ENCODE results near the gene LUM.

LUM gene, protein sequence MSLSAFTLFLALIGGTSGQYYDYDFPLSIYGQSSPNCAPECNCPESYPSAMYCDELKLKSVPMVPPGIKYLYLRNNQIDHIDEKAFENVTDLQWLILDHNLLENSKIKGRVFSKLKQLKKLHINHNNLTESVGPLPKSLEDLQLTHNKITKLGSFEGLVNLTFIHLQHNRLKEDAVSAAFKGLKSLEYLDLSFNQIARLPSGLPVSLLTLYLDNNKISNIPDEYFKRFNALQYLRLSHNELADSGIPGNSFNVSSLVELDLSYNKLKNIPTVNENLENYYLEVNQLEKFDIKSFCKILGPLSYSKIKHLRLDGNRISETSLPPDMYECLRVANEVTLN

DNA sequence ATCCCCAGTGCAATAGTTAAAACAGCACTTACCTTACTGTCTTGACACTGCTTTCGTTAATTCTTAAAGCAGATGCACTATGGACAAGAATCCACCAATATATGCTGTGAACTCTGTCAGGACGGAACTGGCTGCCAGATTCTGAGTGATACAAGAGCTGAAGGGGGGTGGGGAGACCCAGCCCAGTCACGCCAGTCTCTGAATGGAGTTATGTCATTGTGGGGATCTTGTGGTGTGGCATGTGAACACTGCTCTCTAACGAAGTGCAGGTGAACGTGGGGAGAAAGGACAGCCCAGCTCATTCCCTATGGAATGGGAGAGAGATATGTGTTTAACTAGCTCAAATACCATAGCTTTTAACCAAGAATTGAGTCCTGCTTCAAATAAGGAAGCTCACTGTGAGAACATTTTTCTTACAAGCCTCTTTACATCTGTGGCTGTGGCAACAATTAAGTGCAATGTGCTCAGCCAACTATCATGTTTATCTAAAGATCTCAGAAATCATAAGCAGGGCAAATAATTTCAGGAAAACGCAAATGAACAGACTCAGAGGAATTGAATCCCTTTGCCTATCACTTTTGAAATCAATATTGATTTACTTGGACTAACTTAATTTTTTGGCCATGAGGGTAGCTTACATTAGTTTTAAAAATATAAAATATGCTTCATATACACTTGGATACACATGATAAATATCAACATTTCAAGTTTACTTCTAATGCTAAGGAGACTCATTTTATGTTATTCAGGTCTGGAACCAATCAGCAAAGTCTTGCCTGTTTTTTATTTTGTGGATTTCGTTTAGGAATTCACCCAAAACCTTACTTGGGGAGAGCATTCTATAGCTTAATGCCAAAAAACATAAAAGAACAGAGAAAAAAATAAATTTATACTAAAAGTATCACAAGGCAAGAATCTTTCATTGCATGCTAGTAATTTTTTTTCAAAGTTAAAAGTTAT, at the start of gene LUM:
TSS of gene LUM (minus strand) at position 129 of the 960 bp plus-strand sequence. CDS start 2,515 bp downstream, outside the sequence.
- DNase-seq = no peak

DNA sequence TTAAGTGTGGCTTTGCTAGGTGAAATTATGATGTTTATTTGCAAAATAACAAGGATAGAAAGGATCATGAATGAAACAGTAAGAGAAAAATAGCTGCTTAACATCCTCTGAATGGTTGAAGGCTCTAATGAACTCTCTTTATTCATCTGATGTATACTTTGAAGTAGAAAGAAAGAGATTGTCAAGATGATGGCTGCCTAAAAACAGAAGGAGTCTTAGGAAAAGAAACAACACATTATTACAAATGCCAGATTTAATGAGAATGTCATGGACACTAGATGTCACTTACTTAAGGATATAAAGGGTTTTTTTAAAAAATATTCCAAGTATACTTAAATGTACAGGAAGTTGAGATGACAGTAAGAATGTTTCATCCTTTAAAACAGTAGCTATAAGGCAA, 49.7 kb upstream of the LUM start:
- no peak for DNase-seq

DNA sequence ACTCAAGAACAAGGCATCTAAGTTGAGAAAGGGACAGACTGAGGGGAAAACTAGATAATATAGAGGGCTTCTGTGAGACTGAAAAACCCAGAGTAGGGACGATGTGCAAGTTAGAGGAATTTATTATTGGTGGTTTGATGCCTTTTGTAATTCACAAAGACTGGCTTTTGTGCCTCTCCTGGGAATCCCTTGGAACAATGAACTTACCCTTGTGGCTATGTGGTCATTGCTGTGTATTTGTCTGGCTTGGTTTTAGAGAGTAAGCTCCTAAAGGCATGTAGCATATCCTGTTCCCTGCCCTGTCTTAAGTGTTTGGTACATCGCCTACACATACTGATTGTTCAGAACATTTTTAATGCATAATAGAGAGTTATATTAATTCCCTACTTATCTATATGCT, 44.7 kb upstream of the LUM start:
- DNase-seq = no peak

DNA sequence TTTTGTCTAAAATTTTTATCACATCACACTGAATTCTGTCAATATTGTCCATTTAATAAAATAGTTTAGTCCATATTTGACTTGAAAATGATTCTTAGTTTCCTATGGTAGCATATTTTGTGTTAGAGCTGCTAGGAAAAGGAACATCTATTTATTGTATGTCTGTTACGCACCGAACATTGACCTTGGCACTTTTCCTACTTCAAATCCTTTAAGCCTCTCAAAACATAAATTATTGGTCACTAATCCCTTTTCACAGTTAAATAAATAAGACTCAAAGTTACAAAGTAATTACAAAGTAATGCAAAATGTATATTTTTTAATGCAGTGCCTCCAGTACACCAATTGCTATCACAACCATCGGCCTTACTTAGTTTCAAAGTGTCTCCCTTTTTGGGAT, 42.8 kb upstream of the LUM start:
- DNase-seq = no peak

DNA sequence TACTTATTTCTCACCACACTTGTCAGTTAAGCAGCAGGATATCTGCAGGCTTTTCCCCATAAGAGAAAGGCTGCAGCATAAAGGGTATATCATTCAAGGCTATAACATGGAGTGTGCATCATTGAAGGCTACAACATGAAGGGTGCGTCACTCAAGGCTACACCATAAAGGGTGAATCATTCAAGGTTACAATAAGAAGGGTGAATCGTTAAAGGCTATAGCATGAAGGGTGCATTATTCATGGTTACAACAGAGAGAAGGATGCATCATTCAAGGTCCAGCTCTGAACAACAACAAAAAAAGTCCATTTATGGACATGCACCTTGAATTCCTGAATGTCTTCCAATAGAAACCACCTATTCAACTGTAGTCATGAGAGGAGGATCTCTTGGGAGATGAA, 32.8 kb upstream of the LUM start:
- DNase-seq = no peak

DNA sequence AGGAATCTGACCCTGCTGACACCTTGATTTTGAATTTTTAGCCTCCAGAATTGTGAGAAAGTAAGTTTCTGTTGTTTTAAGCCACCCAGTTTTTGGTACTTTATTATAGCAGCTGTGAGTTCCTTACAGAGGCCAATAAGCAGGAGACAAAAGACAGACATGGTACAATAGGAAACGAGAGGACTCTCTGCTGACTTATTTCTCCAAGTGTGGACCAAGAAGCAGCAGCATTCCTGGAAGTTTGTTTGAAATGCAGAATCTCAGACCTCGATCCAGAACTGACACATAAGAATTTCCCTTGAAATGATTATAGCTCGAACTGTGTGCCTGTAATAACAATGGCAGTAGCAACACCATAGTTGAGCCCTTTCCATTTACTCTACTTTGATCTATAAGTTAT, 31.9 kb upstream of the LUM start:
- no peak for DNase-seq

DNA sequence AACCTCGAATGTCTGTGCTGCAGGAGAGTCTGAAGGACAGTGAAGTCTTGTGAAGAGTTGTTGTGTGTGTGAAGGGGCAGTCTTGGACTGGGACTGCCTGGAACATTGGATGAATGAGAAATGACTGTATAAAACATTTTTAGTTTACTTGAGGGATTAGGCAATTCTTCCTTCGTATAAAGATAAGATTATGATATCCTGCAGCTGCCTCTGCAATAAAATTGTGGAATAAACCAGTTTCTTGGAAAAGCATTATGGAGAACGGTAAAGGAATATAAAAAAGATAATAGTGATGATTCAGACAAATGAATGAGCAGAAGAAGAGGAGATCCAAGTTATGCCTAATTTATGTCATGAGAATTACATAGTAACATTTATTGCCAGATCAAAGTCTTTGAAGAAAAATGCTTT, 30.9 kb upstream of the LUM start:
- no peak for DNase-seq

DNA sequence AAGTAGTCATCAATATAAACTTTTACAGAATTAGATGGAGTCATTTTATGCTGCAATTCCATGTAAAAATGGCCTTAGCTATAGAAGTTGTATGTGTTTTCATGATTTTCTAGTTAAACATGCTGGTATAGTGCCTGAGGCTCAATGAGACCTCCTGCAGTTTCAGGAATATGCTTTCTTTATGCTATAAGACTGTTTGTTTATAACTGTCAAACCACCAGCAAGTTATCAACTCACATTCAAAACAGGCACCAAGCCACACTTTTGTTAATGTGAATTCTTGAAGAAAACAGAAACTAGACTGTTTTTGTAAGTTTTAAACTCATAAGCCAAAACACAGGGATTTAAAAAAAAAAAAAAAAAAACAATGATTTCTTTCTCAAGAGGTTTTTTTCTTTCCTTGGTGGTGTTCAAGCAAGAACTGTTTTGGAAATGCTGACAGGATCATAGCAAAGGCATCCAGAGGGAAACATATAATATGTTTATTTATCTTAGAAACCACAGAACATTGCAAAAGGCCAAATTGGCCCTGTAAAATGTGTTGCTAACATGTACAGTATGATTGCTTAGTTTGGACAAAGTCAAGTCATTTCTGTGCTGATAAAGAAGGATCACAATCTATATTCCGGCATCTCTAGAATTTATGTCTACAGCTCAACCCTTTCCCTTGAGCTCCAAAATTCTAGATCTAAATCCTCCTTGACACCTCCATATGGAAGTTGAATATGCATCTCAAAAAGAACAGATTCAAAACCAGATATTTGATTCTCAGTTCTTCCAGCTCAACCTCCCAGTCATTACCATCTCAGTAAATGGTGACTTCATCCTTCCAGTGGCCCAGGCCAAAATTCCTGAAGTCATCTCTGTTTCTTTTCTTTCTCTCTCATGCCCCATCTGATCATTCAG, 29.0 kb upstream of the LUM start:
- DNase-seq = no peak

DNA sequence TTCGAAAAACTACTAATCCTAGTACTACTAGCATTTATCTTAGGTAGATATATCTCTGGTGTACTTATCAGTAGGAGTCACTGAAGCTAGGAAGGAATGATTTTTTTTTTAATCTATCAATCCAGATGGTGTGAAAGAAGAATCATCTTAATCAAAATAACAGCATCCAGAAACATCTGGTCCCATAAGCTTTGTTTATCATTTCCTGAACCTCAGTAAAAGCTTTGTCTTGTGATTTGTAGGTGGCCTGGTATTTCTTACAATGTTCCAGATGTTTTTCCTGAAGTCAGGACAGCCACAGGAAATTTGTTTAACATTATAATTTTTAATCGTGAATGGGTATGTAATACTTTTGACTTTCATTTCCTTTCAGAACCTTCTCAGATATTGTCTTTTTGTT, 28.0 kb upstream of the LUM start:
- DNase-seq = no peak

DNA sequence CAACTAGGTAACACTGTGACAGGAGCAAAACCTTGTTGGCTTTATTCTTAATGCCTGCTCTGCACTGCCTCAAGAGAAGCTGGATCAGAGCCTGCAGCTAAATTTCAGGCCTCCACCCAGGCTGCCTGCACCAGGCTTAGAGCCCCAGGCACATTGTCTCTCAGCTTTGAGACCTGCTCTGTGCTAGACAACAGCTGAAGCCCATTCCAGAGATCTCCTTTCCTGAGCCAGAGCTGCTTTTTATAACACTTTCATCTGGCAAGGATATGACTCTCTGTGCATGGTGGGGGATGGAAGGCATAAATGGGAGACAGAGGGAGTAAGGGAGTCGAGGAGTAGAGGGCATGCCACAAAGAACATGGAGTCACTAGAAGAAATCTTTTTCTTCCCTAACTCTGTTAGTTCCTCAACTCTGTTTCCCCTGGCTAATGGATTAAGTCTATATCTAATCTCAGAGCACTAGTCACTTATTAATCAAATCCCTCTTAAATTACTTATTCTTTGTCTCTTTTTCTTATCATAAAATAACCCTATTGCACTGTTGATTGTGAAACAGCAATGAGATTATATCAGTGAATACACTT, 27.1 kb upstream of the LUM start:
- DNase-seq = no peak

DNA sequence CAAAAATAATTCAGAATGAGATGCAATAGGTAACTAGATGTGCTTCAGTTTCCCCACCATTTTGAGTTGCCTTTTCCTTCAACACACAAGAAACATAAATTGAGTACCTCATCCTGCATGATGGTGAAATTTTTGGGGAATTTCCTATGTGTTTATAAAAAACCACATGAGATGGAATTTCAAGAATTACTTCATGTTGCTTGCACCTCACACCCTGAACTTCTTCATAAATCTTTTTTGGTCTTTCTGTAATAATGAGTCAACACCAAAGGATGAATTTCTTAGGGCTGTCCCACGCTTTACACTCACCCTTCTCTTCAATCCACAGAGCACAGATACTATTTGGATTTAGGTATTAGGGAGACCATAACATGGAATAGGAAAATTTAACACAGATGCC, 22.6 kb upstream of the LUM start:
- no peak for DNase-seq

DNA sequence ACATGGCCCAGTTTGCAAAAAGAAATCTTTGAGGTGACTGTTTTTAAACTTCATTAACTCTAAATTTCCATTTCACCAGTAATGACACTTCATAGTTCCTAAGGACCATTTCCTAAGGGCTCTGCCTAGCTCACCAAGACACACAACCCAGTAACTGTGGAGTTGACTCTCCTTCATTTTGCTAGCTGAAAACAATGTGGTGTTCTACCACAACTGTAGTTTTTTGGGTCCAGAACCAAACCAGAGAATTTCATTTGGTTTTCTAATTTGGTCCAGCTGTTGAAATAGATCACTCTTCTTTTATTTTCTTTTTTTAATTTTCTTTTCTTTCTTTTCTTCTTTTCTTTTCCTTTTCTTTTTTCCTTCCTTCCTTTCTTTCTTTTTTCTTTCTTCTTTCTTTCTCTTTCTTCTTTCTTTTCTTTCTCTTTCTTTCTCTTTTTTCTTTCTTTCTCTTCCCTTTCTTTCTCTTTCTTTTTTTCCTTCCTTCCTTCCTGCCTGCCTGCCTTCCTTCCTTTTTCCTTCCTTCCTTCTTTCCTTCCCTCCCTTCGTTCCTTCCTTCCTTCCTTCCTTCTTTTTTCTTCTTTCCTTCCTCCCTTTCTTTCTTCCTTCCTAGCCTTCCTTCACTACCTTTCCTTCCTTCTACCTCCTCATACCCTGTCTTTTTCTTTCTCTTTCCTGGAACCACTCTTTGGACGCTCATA, 18.5 kb upstream of the LUM start:
- DNase-seq = no peak

DNA sequence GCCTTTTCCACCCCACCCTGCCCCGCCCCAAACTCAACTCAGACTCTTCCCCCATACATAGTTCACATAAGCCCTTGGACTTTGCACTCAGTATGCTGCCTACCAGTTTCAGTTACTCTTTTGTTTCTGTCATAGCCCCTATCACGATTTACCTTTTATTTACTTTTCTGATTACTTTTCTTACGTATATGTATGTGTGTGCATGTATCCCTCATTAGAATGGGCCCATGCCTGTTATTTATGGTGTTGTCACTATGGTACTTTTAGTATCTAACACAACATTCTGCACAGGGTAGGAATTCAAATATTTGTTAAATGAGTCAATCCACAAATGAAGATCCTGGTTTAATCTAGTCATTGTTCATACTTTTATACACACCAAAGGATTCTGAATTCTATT, 16.5 kb upstream of the LUM start:
- no peak for DNase-seq

DNA sequence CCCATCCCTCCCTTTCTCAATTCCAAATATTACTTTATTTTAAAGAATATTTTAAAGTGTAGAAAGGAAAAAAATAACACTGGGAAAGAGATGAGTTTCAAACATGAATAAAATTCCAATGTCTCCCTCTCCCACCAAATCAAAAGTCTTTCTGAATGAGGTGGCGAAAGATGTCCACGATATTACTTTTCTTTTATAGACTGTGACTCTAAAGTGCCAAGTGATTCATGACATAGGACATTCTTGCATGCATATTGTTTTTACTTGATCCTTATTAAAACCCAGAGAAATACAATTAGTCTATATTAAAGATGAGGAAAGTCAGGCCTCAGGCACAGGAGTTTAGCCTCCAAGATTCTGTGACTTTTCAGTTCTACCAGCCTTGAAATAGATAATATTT, 16.0 kb upstream of the LUM start:
- no peak for DNase-seq

DNA sequence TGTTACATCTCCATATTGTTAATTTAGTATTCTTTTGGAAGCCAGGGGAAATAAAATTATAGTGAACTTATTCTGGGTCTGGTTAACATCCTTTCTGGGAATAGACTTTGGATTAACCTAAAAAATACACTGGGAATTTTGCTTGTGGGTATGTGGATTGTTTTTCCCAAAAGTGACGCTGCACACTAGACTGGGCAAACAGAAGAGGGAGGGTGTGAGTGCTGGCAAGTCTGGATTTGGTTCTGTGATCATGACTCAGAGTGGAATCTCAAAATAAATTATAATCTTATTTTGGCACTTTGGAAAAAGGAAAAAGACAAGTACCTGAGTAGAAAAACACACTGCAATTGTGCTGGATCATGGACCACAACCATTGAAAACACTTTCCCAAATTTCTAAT, 15.2 kb upstream of the LUM start:
- DNase-seq = no peak

DNA sequence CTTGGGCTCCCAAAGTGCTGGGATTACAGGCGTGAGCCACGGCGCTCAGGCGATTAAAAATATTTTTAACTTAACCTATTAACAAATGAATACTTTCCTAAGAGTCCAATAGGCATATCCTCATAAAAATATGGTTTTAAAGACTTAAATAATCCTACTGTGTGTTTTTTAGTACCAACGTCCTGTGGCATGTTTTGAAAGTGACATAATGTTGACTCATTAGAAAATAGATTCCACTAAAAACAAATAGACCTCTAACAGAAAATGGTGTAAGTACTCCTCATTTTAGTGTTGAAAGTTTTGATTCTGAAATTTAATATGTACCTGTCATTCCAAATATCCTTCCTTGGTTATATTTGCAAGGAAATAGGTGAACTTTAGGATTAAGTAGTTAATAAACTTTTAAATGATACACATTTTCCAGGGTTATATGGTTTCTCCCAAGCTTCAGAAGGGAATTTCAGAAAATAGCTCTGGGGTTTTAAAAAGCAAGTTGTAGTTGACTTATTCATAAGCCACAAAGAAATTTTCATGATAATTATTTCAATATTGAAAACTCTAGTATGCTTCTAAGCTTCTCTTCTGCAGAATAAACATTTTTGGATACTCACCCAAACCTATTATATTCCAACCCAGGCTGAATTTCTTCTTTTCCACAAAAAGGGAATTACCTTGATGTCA, 12.1 kb upstream of the LUM start:
- DNase-seq = no peak

DNA sequence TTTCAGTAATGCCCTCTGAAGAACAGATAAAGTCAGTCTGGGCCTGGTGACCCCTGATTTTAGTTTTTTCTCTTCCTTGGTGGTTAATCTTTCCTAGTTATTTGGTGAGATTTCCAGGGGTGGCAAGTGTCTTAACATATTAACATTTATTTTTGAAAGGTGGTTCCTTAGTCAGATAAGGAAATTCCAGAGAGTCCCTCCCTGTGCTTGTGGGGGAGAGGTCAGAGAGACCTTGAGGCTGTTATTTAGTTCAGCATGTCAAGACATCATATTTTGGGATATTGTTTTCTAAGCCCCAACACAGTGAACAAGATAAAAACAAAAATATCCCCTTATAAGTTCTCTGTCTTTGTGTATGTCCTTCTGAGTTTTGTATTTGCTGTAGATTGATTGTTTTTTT, 9.5 kb upstream of the LUM start:
- DNase-seq = no peak

DNA sequence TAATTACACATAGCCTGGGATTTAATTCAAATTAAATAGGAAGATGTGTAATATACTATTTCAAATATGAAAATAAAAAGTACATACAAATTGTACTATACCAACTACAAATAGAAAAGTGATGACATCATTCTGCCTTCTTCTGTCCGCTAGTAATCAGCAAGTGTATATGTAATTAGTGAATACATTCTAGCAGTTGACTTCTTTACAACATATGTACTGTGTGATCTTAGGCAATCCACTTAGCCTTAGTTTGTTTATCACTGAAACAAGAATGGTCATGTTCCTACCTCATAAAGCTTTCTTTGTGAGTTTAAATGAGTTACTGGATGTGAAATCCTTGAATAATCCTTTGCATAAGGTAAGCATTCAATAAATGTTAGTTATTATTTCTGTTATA, 7.8 kb upstream of the LUM start:
- no peak for DNase-seq

DNA sequence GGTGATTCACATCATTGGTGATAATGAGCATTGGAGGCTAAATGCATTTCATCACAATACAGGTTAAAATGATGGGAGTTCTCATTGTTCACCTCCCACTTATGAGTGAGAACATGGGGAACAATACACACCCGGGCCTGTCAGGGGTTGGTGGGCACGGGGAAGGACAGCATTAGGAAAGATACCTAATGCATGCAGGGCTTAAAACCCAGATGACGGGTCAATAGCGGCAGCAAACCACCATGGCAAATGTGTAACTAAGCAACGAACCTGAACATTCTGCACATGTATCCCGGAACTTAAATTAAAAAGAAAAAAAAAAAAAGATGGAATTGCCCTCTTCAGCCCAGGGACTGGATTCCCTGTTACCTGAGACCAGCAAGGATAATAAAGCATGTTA, 2.3 kb upstream of the LUM start:
- DNase-seq = no peak

DNA sequence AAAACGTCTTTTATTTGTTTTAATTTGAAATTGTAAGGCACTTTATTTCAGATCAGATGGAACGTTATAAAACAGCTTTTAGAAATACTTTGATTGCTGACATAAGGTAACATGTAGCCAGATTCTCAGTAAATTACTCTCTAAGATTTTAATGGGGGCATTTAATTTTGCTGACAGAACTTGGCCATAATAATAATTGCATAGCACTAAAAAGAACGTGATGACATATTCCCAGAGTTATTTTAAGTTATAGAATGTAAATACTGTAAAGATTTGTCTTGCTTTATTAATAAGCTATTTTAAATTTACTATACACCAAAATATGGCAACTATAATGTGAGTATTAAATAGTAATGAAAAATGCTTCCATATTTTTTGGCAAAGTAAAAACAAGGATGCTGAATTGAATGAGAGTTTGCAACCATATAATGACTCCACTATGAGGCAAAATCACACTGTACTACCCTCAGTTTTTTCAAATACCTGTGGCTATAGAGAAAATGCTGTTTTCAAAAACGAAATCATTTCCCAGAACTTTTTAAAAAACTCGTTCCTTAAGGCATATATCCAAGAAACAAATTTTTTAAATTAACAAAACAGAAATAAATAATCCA, 876 bp downstream of the LUM start:
- no peak for DNase-seq
